SK-N-MC (cell line): ENCODE measurements around the gene MUTYH.

ENCODE experiments used
- EZH2 ChIP-seq: fragments of 200-600 bp; sonication (generic); IDR thresholded peaks from one replicate; pipeline ENCODE4 v1.6.1; 2017; ENCODE audit warnings: antibody characterized with exemption
- FOXP2 ChIP-seq: optimal IDR thresholded peaks from 2 replicates; pipeline ENCODE3; 2011; ENCODE audit warnings: mild to moderate bottlenecking, moderate library complexity; ENCODE audit not compliant: insufficient read depth; ENCODE audit errors: extremely low read length, control extremely low read depth
- POLR2AphosphoS5 ChIP-seq: IDR thresholded peaks from 2 replicates; pipeline ENCODE4 v1.6.1; 2012; ENCODE audit warnings: mild to moderate bottlenecking, low read depth, low read length, borderline replicate concordance

GRCh38 chr1:45345014-45345413 is 4.8 kb upstream of the MUTYH start:
- TF ChIP-seq EZH2 (no peak), POLR2AphosphoS5 (no peak), FOXP2 (no peak)
